ENCODE measurements around the gene NT5DC1.

The NT5DC1 gene

DNA sequence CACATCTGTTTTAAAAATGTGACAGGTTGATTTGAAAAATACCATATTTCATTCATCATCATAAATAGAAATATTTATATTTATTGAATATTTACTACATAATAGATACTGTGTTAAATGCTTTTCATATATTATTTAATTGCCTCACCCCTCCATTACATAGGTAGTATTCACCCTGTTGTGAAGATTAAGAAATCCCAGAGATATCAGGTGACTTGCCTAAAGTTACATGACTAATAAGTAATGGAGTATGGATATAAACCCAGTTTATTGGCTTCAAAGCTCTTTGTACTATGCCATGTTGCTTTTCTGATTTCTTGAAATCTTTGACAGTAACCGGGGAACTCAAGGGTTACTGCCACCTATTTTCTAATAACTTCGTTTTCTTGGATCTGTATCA is 189.2 kb downstream of the NT5DC1 start:
- DNase-seq (ENCODE audit: low read depth, low spot score): no peak
- POLR2A ChIA-PET: no interaction called here
- CTCF ChIA-PET: interaction anchor here (0.7 to 4.7 kb wide), 14 partner anchors 8 to 271 kb away, joined by 3 to 97 read pairs (median 18); partner anchors contain the start of gene TSPYL1
- TF ChIP-seq, protein P1, sequence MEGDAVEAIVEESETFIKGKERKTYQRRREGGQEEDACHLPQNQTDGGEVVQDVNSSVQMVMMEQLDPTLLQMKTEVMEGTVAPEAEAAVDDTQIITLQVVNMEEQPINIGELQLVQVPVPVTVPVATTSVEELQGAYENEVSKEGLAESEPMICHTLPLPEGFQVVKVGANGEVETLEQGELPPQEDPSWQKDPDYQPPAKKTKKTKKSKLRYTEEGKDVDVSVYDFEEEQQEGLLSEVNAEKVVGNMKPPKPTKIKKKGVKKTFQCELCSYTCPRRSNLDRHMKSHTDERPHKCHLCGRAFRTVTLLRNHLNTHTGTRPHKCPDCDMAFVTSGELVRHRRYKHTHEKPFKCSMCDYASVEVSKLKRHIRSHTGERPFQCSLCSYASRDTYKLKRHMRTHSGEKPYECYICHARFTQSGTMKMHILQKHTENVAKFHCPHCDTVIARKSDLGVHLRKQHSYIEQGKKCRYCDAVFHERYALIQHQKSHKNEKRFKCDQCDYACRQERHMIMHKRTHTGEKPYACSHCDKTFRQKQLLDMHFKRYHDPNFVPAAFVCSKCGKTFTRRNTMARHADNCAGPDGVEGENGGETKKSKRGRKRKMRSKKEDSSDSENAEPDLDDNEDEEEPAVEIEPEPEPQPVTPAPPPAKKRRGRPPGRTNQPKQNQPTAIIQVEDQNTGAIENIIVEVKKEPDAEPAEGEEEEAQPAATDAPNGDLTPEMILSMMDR (IDR thresholded peaks at IDR 0.05; ENCODE audit: insufficient read depth, low read length, missing control alignments): no peak
- no peak overlapping the region for H3K4me3 ChIP-seq (ENCODE audit: low read depth, low read length)

DNA sequence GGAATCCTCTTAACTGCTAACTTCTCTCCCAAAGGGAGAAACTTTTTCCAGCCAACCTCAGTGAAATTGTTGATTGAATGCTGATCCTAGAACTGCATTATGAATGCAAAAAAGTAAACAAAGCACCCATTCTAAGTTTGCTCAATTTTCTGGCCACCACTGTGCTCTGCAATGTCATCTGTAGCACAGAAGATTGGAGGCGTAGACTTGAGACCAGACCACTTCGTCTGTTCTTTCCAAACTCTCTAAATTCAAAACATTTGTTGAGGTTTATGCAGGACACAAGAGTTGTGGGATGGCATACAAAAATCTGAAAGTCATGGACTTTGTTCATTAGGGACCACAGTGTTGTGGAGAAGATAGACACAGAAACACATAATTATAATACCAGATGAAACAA is 190.1 kb downstream of the NT5DC1 start:
- H3K4me3 ChIP-seq (ENCODE audit: low read depth, low read length): no peak overlapping the region
- TF ChIP-seq, protein P1 (IDR thresholded peaks at IDR 0.05; ENCODE audit: insufficient read depth, low read length, missing control alignments): no peak
- DNase-seq (ENCODE audit: low read depth, low spot score): no peak
- ChIA-PET CTCF (interaction anchor here (0.7 to 4.7 kb wide), 10 partner anchors 11 to 270 kb away, joined by 3 to 97 read pairs (median 8); partner anchors contain the start of gene TSPYL1), POLR2A (no interaction called here)

DNA sequence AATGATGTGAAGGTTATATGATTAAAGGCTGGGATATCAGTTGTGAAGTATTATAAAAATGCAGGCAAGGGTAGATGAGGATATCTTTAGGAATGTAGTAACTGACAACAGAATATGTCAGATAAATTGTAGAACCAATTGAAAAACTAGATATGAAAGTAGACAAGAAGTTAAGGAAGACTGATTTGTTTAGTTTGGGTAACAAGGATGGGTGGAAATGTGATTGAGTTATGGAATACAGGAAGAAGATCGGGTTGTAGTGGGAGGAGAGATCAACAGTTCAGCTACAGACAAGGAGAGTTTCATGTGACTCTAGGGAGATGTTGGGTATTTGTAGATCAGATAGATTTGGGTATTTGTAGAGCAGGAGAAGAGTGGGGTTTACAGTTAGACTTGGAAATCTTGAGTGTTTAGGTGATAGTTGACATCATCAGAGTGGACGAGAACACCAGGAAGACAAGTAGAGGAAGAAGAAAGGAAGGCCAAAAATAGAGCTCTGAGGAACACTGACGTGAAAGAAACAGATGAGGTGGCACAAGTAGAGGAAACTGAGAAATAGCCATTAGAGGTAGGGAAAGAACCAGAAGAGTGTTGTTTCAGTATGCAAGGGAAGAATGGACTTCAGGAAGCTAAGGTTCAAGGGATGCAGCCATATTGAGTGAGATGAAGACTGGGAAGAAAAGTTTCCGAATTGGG is 191.2 kb downstream of the NT5DC1 start:
- TF ChIP-seq, protein P1 (IDR thresholded peaks at IDR 0.05; ENCODE audit: insufficient read depth, low read length, missing control alignments): no peak
- H3K4me3 ChIP-seq (ENCODE audit: low read depth, low read length): no peak overlapping the region
- no peak for DNase-seq (ENCODE audit: low read depth, low spot score)
- ChIA-PET POLR2A (interaction anchor here (1.8 kb wide), 1 partner anchor 80 kb away, joined by 5 read pairs; no protein-coding TSS in a partner anchor), CTCF (interaction anchor here (0.7 to 3.1 kb wide), 10 partner anchors 11 to 271 kb away, joined by 3 to 14 read pairs (median 6); partner anchors contain the start of genes CALHM5 and TSPYL1)

DNA sequence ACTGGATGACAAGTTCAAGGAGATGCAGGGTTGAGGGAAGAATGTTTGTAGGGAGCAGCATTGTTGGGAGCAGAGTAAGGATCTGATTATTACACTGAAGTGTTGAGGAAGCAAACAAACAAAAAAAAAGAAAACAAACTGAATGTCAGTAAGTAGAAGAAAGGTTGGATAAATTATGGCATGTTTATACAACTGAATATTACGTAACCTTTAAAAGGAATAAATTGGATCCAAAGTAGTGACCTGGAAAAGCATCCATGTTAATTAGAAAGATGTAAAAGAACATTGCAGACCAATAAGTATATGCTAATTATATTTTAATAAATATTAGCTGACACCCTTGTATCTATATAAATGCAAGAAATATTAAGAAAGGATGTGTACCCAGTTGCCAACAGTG is 191.9 kb downstream of the NT5DC1 start:
- H3K4me3 ChIP-seq (ENCODE audit: low read depth, low read length): no peak overlapping the region
- ChIA-PET POLR2A (interaction anchor here (1.8 kb wide), 1 partner anchor 79 kb away, joined by 5 read pairs; no protein-coding TSS in a partner anchor), CTCF (interaction anchor here (1.1 to 3.0 kb wide), 9 partner anchors 11 to 273 kb away, joined by 3 to 11 read pairs (median 6); partner anchors contain the start of gene CALHM5)
- no peak for DNase-seq (ENCODE audit: low read depth, low spot score)
- TF ChIP-seq, protein P1 (IDR thresholded peaks at IDR 0.05; ENCODE audit: insufficient read depth, low read length, missing control alignments): no peak

DNA sequence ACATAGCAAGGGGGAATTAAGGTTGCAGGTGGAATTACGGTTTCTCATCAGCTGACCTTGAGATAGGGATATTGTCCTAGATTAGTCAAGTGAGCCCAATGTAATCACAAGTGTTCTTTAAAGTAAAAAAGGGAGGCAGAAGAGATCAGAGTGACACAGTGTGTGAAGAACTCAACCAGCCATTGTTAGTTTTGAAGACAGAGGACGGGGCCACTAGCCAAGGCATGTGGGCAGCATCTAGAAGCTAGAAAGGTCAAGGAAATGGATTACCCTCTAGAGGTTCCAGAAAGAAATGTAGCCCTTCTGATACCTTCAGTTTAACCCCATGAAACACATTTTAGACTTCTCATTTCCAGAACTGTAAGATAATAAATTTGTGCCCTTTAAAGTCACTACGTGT is 197.6 kb downstream of the NT5DC1 start:
- no peak overlapping the region for H3K4me3 ChIP-seq (ENCODE audit: low read depth, low read length)
- POLR2A ChIA-PET: no interaction called here
- CTCF ChIA-PET: interaction anchor here (1.7 to 3.2 kb wide), 2 partner anchors 10 to 265 kb away, joined by 6 to 23 read pairs; no protein-coding TSS in a partner anchor
- DNase-seq (ENCODE audit: low read depth, low spot score): no peak
- TF ChIP-seq, protein P1 (IDR thresholded peaks at IDR 0.05; ENCODE audit: insufficient read depth, low read length, missing control alignments): no peak

DNA sequence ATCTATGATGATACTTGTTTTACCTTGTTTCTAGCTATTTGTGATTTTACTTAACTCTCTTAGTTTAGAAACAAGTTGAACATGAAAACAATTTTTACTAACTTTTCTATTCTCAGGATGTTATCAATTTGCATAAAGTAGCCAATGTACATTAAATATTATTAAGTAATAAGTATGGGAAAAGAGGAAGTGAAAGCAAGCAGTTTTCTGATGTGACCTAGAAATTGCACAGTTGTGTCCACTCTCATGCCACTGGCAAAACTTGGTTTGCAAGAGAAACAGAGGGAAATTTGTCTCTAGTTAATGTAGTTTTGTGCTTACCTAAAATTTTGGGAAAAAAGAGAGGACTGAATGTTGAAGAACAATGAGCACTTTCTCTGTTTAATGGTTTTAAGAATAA is 198.3 kb downstream of the NT5DC1 start:
- no peak for DNase-seq (ENCODE audit: low read depth, low spot score)
- ChIA-PET CTCF (interaction anchor here (3.2 kb wide), 1 partner anchor 10 kb away, joined by 23 read pairs; no protein-coding TSS in a partner anchor), POLR2A (no interaction called here)
- H3K4me3 ChIP-seq (ENCODE audit: low read depth, low read length): no peak overlapping the region
- TF ChIP-seq, protein P1 (IDR thresholded peaks at IDR 0.05; ENCODE audit: insufficient read depth, low read length, missing control alignments): no peak

Measured in AG04449 (cell line).